GM10248 (cell line): ENCODE data around the gene PRKG1.
"Not testable (repeated sequence)": the region's sequence is repeated elsewhere in the genome, so short reads cannot be mapped to it uniquely, and the experiment has no call there.

Source experiments
- CTCF ChIA-PET: fragments of 300-600 bp; sonication (Branson Sonifier 250); formaldehyde crosslinking; extraction: SDS; loops from one replicate; lab custom pipeline; 2021; ENCODE audit warnings: antibody characterized with exemption; lab: Yijun Ruan, JAX
- POLR2A ChIA-PET: fragments of 350-650 bp; sonication (Branson Sonifier 250); formaldehyde crosslinking; extraction: SDS; loops from one replicate; lab custom pipeline; 2020; ENCODE audit warnings: antibody characterized with exemption; lab: Yijun Ruan, JAX
- DNase-seq: peaks from one replicate; pipeline ENCODE4 v3.0.0; 2012; ENCODE audit errors: extremely low spot score
- CTCF ChIP-seq: IDR thresholded peaks from 2 replicates; pipeline ENCODE4 v1.5.1; 2012; ENCODE audit warnings: mild to moderate bottlenecking, low read depth; ENCODE audit errors: extremely low read depth, missing control alignments, control extremely low read depth

Gene PRKG1

GRCh38 chr10:51198170-51198569, 123.9 kb downstream of the PRKG1 start:
- TF ChIP-seq CTCF: no peak
- ChIA-PET CTCF (no interaction called here), POLR2A (no interaction called here)
- no peak for DNase-seq

GRCh38 chr10:51201947-51202346, 127.7 kb downstream of the PRKG1 start:
- CTCF ChIA-PET: no interaction called here
- POLR2A ChIA-PET: no interaction called here
- DNase-seq: no peak
- no peak for TF ChIP-seq CTCF

- no peak for DNase-seq
- ChIA-PET CTCF (interaction anchor here (1.8 kb wide), 1 partner anchor 29 kb away, joined by 3 read pairs; no protein-coding TSS in a partner anchor), POLR2A (no interaction called here)
- TF ChIP-seq CTCF: no peak
These were observed 129.1 kb downstream of the PRKG1 start for GRCh38 chr10:51203359-51203758.

DNA sequence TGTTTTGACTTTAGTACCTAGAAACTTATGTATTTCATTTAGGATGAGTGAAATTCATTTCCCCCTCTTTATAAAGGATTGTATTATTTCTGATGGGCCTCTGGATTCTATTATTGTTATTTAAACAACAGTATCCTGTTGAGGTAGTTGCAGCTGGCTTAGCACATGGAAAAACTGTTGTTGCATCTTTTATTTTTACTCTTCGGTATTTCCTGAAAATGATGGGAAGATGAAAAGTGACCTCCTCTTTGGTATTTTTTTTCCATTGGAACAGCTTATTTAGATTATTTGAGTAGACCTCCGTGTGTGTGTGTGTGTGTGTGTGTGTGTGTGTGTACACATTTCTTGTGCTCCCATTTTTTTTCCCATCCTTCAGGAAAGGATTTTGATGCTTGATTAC, 129.8 kb downstream of the PRKG1 start:
- POLR2A ChIA-PET: no interaction called here
- TF ChIP-seq CTCF: no peak
- CTCF ChIA-PET: interaction anchor here (1.8 kb wide), 1 partner anchor 28 kb away, joined by 3 read pairs; no protein-coding TSS in a partner anchor
- DNase-seq: no peak

DNA sequence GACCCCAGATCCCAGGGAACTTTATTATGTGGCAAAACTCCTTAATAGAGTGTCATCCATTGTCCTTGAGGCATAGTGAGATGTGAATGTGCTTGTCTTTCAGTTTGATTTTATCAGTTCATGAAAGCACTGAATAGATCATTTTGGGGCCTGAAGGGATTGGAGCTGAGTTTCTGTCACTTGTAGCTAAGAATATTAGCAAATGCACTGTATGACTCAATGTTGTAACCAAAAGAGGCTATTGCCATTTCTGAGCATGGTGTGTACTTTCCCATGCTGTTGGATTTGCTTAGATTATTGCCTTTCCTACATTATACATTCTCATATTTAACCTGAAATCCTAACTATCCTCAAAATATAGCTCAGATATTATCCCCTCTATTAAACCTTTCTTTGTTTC, 130.4 kb downstream of the PRKG1 start:
- DNase-seq: no peak
- TF ChIP-seq CTCF: no peak
- POLR2A ChIA-PET: no interaction called here
- CTCF ChIA-PET: interaction anchor here (1.4 to 1.8 kb wide), 2 partner anchors 12 to 28 kb away, joined by 3 to 5 read pairs; no protein-coding TSS in a partner anchor

DNA sequence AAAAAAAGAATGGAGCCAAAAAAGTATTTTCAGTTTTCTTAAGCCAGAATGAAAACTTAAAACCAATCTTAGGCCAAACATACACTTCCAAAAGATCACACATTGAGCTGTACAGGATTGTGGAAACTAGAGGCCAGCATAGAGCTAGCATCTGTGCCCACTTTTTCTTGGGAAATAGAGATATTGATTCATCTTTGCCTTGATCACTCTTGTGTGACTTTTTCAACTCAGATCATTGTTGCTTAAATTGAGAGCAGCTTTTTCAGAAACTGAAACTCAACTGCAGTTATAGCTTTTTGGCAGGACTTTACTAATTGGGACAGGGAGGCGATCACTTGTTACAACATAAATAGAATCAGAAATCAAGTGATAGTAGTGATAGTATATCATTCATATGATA, 132.2 kb downstream of the PRKG1 start:
- DNase-seq: no peak
- ChIA-PET POLR2A (no interaction called here), CTCF (interaction anchor here (0.8 kb wide), 1 partner anchor 24 kb away, joined by 3 read pairs; no protein-coding TSS in a partner anchor)
- no peak for TF ChIP-seq CTCF

GRCh38 chr10:51212937-51213336, 138.7 kb downstream of the PRKG1 start:
- POLR2A ChIA-PET, CTCF ChIA-PET, DNase-seq: not testable (repeated sequence)
